ENCODE measurements around the gene PIGT.
A peak's percentile ranks its signal among the peaks of the same experiment; 100 is the strongest.

DNA sequence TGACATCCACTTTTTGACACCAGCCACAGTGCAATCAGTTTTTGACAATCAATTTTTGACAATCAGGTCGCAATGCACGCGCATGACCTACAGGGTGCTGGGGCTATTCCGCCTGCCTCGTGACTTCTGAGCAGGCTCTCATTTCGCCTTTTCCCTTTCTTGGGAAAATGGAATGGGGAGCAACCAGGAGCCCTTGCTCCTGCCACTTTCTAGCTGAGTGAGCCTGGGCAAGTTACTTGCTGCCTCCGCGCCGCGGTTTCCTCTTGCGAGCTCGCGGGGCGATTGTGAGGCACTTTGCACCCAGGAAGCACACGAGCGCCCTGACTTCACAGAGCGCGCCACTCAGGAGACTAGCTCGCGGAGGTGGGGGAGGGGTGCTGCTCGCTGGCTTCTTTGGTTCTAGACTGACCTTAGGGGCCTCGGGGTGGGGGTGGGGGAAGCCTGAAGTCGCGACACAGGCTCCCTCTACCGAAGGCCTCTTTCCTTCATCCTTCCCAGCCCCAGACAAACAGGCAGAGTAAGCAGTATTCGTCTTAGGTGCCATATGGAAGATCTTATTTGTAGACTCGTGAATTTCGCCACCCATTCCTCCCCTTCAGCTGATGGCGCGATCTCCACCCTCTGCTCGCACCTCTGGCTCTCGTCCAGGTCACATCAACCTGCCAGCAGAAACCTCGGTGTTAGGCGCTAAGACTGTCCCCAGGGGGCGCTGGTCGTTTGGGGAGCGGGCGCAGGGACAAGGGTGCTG is 42.4 kb upstream of the PIGT start:
- TF ChIP-seq, protein P1, sequence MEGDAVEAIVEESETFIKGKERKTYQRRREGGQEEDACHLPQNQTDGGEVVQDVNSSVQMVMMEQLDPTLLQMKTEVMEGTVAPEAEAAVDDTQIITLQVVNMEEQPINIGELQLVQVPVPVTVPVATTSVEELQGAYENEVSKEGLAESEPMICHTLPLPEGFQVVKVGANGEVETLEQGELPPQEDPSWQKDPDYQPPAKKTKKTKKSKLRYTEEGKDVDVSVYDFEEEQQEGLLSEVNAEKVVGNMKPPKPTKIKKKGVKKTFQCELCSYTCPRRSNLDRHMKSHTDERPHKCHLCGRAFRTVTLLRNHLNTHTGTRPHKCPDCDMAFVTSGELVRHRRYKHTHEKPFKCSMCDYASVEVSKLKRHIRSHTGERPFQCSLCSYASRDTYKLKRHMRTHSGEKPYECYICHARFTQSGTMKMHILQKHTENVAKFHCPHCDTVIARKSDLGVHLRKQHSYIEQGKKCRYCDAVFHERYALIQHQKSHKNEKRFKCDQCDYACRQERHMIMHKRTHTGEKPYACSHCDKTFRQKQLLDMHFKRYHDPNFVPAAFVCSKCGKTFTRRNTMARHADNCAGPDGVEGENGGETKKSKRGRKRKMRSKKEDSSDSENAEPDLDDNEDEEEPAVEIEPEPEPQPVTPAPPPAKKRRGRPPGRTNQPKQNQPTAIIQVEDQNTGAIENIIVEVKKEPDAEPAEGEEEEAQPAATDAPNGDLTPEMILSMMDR (conservative IDR thresholded peaks at IDR 0.05; ENCODE audit: low read length) = peak; percentile 92
- no peak for TF ChIP-seq EZH2phosphoT487 (IDR thresholded peaks at IDR 0.05; ENCODE audit: borderline replicate concordance, low read depth, low read length)
